DND-41 (cell line): ENCODE results near the gene CTCF.

Experiments used
- ATAC-seq: fragments of 200-7000 bp; cut with Tn5 transposase; 3 replicates; pipeline ENCODE4 v1.9.1; 2021; ENCODE audit warnings: low read depth; ENCODE audit not compliant: insufficient read depth
- DNase-seq: peaks from one replicate; pipeline ENCODE4 v3.0.0-alpha.2; 2020
- H2AFZ ChIP-seq: 2 replicates; pipeline ENCODE4 v1.6.0; 2012; ENCODE audit warnings: low read depth, low read length
- H3K27ac ChIP-seq: 2 replicates; pipeline ENCODE4 v1.5.1; 2012; ENCODE audit warnings: low read length, inconsistent platforms
- H3K27me3 ChIP-seq: fragments of 200-600 bp; sonication (generic); 2 replicates; pipeline ENCODE4 v1.6.0; 2012; ENCODE audit warnings: low read length, mild to moderate bottlenecking, inconsistent platforms; ENCODE audit not compliant: insufficient read depth, poor library complexity
- H3K36me3 ChIP-seq: 2 replicates; pipeline ENCODE4 v1.5.1; 2012; ENCODE audit warnings: low read length, inconsistent platforms; ENCODE audit not compliant: insufficient read depth
- H3K4me1 ChIP-seq: 2 replicates; pipeline ENCODE4 v1.5.1; 2012; ENCODE audit warnings: mild to moderate bottlenecking, low read length; ENCODE audit not compliant: insufficient read depth
- H3K4me2 ChIP-seq: 2 replicates; pipeline ENCODE4 v1.6.0; 2012; ENCODE audit warnings: mild to moderate bottlenecking, moderate library complexity, low read length, inconsistent platforms; ENCODE audit not compliant: insufficient read depth
- H3K4me3 ChIP-seq, 2 experiments: fragments of 200-600 bp in 1 of 2; shearing (Covaris generic) in 1 of 2; 2 replicates each; pipeline ENCODE4 v1.5.1; 2012 to 2016; ENCODE audit warnings: inconsistent platforms in 2 of 2, low read length in 2 of 2, mild to moderate bottlenecking in 2 of 2, low read depth in 1 of 2, moderate library complexity in 1 of 2
- H3K79me2 ChIP-seq: 2 replicates; pipeline ENCODE4 v1.6.0; 2012; ENCODE audit warnings: low read length, inconsistent platforms; ENCODE audit not compliant: insufficient read depth
- H3K9ac ChIP-seq: 2 replicates; pipeline ENCODE4 v1.6.0; 2012; ENCODE audit warnings: low read depth, mild to moderate bottlenecking, inconsistent platforms, low read length, moderate library complexity
- H3K9me3 ChIP-seq: 2 replicates; pipeline ENCODE4 v1.5.1; 2012; ENCODE audit warnings: low read length, moderate library complexity, mild to moderate bottlenecking, inconsistent platforms; ENCODE audit not compliant: insufficient read depth, severe bottlenecking
- H4K20me1 ChIP-seq: 2 replicates; pipeline ENCODE4 v1.6.0; 2012; ENCODE audit warnings: low read length; ENCODE audit not compliant: insufficient read depth
- EZH2 ChIP-seq: IDR thresholded peaks from 3 replicates; pipeline ENCODE4 v1.6.1; 2012; ENCODE audit warnings: borderline replicate concordance, low read depth, mild to moderate bottlenecking, moderate library complexity, low read length, inconsistent platforms; ENCODE audit not compliant: severe bottlenecking
- TF ChIP-seq, protein P1 (sequence below): IDR thresholded peaks from 2 replicates; pipeline ENCODE4 v1.5.1; 2012; ENCODE audit warnings: borderline replicate concordance, low read length, moderate library complexity, mild to moderate bottlenecking; ENCODE audit not compliant: poor library complexity, severe bottlenecking; ENCODE audit errors: extremely low read depth

CTCF gene

GRCh38 chr16:67672306-67672705 lies 110.0 kb downstream of the CTCF start:
- Histone ChIP-seq H3K36me3 (peaks cover 14% of the 10 kb centered on the region; the same call in 1 of the 2 replicates), H3K79me2 (peaks cover under 1% of the 10 kb centered on the region; the same call in 1 of the 2 replicates), H3K9ac (no peak overlapping the region), H3K27me3 (no peaks in the 10 kb centered on the region), H4K20me1 (no peaks in the 10 kb centered on the region; the same call in 1 of the 2 replicates), H3K4me3 (no peak overlapping the region), H2AFZ (no peak overlapping the region), H3K27ac (no peak overlapping the region), H3K4me2 (no peak overlapping the region), H3K4me1 (peaks cover 8% of the 10 kb centered on the region), H3K9me3 (no peaks in the 10 kb centered on the region)
- ATAC-seq: no peak
- no peak for TF ChIP-seq EZH2
- TF ChIP-seq, protein P1, sequence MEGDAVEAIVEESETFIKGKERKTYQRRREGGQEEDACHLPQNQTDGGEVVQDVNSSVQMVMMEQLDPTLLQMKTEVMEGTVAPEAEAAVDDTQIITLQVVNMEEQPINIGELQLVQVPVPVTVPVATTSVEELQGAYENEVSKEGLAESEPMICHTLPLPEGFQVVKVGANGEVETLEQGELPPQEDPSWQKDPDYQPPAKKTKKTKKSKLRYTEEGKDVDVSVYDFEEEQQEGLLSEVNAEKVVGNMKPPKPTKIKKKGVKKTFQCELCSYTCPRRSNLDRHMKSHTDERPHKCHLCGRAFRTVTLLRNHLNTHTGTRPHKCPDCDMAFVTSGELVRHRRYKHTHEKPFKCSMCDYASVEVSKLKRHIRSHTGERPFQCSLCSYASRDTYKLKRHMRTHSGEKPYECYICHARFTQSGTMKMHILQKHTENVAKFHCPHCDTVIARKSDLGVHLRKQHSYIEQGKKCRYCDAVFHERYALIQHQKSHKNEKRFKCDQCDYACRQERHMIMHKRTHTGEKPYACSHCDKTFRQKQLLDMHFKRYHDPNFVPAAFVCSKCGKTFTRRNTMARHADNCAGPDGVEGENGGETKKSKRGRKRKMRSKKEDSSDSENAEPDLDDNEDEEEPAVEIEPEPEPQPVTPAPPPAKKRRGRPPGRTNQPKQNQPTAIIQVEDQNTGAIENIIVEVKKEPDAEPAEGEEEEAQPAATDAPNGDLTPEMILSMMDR: no peak
- no peak for DNase-seq

- H3K4me1 ChIP-seq: peaks cover under 1% of the 10 kb centered on the region; the same call in 1 of the 2 replicates
- no peaks in the 10 kb centered on the region for H3K27me3 ChIP-seq
- H3K27ac ChIP-seq: no peak overlapping the region
- TF ChIP-seq, protein P1: peak; percentile 73
- no peak for TF ChIP-seq EZH2
- no peaks in the 10 kb centered on the region for H3K79me2 ChIP-seq
- H3K4me3 ChIP-seq: no peak overlapping the region
- peak; percentile 50 for DNase-seq
- H3K9ac ChIP-seq: no peak overlapping the region
- H2AFZ ChIP-seq: no peak overlapping the region
- no peak overlapping the region for H3K4me2 ChIP-seq
- H3K36me3 ChIP-seq: peaks cover 21% of the 10 kb centered on the region; the same call in 1 of the 2 replicates
- H4K20me1 ChIP-seq: no peaks in the 10 kb centered on the region; the same call in 1 of the 2 replicates
- H3K9me3 ChIP-seq: no peaks in the 10 kb centered on the region
- ATAC-seq: peak; percentile 39; the same call in 2 of the 3 replicates
These were observed 110.7 kb downstream of the CTCF start for GRCh38 chr16:67672739-67673662.

- no peak overlapping the region for H3K4me3 ChIP-seq
- ATAC-seq (no peak), DNase-seq (no peak)
- H3K36me3 ChIP-seq: peaks cover 21% of the 10 kb centered on the region; the same call in 1 of the 2 replicates
- H3K79me2 ChIP-seq: no peaks in the 10 kb centered on the region
- H3K4me1 ChIP-seq: no peaks in the 10 kb centered on the region
- H3K4me2 ChIP-seq: no peak overlapping the region
- no peaks in the 10 kb centered on the region for H3K27me3 ChIP-seq
- H3K27ac ChIP-seq: no peak overlapping the region
- H3K9ac ChIP-seq: no peak overlapping the region
- TF ChIP-seq, protein P1: no peak
- no peak for TF ChIP-seq EZH2
- H2AFZ ChIP-seq: no peak overlapping the region
- no peaks in the 10 kb centered on the region for H3K9me3 ChIP-seq
- H4K20me1 ChIP-seq: no peaks in the 10 kb centered on the region; the same call in 1 of the 2 replicates
These were observed 111.6 kb downstream of the CTCF start for GRCh38 chr16:67673712-67674580.
